HL-60/S4 treated with retinoic acid at 250 ng/mL for 4 days and 3 days (cell line): Measurements from ENCODE around the gene POLG2.
"Not testable (repeated sequence)": the region's sequence is repeated elsewhere in the genome, so short reads cannot be mapped to it uniquely, and the experiment has no call there.

ENCODE experiments used
- in situ Hi-C: fragments of 300-500 bp; cut with MboI; formaldehyde crosslinking; loops from 2 replicates; pipeline ENCODE4 v1.7.0; 2022; ENCODE audit warnings: low sequenced_read_pairs

Gene POLG2

DNA sequence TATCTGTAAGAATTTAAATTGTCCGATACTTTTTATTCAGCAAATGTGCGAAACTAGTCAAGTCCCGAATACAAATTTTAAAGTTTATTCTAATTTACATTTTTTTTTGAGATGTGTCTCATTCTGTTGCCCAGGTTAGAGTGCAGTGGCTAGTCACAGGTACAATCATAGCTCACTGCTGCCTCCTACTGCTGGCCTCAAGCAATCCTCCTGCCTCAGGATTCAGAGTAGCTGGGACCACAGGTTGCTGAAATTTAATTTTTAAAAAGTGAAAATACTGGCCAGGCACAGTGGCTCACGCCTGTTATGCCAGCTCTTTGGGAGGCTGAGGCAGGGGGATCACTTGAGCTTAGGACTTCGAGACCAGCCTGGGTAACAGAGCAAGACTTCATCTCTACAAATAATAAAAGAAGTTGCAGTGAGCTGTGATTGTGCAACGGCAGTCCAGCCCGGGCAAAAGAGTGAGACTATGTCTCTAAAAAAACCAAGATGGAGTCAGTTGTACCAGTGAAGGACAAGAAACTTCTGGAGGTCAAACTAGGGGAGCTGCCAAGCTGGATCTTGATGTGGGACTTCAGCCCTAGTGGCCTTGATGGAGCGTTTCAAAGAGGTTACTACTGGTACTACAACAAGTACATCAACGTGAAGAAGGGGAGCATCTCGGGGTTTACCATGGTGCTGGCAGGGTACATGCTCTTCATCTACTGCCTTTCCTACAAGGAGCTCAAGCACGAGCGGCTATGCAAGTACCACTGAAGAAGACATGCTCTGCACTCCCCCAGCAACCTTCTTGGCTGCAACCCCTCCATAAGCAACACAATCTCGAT, 5.6 kb downstream of the POLG2 start:
- in situ Hi-C loops, result loop anchor here (10.0 kb wide), 2 partner anchors 66 to 186 kb away; no protein-coding TSS in a partner anchor

DNA sequence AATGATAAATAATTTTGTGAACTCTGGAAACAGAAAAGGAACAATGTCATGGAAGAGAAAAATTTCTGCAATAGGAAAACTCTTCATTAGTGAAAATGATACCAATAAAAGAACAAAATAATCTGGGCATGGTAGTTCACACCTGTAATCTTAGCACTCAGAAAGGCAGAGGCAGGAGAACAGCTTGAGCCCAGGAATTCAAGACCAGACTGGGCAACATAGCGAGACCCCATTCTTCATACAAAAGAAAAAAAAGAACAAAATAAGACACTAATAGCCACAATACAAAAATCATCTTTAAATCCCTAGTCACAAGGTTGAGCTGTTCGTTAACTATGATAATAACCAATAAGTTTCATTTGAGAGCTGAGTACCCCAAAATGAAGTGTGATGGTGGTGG, 8.6 kb downstream of the POLG2 start:
- in situ Hi-C loops, result no loop called here

DNA sequence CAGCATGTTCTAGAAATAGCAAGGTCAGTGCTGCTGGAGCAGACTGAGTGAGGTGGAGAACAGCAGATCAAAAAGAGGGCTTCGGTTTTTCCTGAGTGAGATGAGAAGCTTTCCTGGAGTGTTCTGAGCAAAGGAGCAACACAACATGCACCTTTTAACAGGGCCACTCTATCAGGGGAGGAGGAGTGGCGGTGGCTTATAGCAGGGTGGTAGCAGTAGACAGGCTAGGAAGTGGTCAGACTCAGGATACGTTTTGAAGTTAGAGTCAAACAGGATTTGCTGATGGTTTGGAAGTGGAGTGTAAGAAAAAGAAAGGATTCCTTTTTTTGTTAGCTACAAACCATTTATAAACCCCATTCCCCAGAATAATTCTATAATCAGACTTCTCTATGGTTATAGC, 12.5 kb downstream of the POLG2 start:
- in situ Hi-C loops, result no loop called here

DNA sequence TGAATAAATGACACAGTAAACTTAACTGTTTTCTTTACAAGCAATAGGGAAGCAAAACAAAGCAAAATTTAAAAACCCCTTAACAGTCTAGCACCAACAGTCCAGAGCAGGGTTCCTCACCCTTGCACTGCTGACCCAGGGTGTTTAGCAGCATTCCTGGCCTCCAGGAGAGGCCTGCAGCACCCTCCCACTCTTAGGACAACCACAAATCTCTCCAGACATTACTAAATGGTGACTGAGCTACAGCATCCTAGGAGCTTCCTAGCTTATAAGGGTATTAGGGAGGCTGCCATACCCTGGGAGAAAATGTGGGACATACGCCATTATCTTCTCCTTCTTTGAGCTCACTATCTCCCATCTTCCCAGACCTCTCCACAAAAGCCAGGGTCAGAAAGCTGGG, 15.9 kb downstream of the POLG2 start:
- in situ Hi-C loops, result no loop called here

DNA sequence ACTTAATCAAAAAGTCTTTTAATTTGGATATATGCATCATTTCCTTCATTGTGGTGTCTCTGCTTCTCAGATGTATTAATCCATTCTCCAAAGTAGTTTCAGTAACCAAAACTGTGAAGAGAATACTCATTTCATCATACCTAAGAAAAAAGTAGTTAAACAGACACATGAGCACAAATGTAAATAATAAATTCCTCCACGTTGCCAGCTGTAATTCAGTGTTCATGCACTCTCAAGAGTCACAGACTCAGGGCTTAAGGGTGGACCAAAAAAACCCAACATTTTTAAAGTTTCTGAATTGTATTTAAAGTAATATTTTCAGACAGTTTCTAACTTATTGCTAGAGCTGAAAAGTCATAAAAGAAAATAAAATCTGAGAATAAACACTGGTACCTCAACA, 19.0 kb downstream of the POLG2 start:
- in situ Hi-C loops, result no loop called here

DNA sequence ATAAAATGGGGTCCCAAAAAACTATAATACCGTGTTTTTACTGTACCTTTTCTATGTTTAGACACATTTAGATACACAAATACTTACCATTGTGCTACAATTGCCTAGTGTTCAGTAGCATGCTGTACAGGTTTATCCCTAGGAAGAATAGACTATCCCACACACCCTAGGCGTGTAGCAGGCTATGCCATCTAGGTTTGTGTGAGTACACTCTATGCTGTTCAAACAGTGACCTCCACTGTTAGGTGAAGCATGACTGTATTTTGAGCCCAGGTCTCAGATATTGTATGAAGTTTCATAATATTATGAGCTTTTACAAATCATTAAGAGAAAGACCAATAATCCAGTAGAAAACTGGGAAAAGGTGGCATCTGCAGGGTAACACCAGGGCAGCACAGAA, 24.3 kb downstream of the POLG2 start:
- in situ Hi-C loops, result no loop called here

DNA sequence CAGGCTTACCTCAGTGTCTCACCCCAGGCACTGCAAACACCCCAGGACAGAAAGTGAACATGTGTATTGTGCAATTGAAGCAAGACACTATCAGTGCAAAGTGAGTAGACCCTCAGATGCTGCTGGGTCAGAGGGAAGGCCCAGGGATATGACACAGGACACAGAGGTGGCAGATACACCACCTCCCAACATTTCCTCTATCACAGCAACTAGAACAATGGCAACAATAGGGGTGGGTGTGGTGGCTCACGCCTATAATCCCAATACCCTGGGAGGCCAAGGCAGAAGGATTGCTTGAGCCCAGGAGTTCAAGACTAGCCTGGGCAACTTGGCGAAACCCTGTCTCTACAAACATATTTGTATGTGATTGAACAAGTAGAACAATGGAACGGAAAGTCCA, 25.4 kb downstream of the POLG2 start:
- in situ Hi-C loops, result no loop called here

DNA sequence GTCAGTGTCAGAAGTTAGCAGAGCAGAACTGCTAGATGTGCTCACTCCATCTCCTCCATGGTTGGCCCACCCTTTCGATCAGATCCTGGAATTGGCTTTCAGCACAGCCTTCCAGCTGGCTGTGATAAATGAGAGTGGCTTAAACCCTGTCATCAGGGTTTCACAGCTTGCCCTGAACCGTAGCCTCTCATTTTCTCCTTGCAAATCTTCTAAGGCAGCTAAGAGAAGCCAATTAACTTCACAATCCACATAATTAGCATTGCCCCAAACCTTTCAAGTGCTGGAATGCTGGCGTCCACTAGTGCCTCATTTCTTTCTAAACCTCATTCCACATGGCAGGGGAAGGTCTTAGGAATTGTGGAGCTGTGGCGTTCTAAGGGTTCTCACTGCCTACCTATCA, 26.2 kb downstream of the POLG2 start:
- in situ Hi-C loops, result no loop called here

DNA sequence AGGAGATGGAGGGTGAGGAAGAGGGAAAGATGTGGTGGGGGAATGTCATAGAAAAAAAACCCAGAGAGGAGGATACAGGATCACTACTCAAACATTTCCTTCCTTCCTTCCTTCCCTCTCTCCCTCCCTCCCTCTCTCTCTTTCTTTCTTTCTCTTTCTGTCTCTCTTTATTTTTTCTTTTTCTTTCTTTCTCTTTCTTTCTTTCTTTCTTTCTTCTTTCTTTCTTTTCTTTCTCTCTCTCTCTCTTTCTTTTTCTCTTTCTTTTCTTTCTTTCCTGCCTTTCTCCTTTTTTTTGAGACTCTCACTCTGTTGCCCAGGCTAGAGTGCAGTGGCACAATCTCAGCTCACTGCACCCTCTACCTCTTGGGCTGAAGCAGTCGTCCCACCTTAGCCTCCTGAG, 30.0 kb downstream of the POLG2 start:
- in situ Hi-C loops, result not testable (repeated sequence)

DNA sequence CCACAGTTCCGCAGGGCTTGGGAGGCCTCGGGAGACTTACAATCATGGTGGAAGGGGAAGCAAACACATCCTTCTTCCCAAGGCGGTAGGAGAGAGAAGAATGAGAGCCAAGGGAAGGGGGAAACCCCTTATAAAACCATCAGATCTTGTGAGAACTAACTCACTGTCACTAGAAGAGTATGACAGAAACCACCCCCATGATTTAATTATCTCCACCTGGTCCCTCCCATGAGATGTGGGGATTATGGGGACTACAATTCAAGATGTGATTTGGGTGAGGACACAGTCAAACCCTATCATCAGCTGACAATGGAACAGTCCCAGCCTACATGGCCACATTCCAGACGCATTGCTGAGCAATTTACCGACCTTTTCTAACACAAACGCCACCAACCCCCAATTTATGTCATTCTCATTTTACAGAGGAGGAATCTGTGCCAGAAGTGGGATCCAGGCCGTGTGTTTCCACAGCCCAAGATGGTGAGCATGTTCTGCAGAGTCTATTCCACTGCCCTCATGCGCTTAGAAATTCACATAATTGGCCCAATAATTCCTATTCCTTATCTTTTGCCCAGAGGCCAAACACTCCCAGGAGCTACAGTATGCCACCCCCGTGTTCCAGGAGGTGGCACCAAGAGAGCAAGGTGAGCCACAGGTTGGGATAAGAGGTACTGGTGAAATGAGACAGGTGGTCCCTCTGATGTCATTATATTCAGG, 30.7 kb downstream of the POLG2 start:
- in situ Hi-C loops, result no loop called here

DNA sequence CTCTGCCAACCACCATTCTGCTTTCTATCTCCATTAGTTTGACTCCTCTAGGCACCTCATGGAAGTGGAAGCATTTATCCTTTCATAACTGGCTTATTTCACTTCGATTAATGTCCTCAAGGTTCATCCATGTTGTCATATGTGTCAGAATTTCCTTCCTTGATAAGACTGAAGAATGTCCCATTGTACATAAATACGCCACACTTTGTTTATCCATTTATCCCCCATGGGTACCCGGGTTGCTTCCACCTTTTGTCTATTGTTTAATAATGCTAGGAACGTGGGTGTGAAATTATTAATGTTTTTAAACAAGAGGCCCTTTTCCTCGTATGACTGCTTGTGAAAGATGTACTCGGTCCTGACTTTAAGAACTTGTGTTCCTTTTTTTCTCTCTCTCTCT, 35.1 kb downstream of the POLG2 start:
- in situ Hi-C loops, result no loop called here

DNA sequence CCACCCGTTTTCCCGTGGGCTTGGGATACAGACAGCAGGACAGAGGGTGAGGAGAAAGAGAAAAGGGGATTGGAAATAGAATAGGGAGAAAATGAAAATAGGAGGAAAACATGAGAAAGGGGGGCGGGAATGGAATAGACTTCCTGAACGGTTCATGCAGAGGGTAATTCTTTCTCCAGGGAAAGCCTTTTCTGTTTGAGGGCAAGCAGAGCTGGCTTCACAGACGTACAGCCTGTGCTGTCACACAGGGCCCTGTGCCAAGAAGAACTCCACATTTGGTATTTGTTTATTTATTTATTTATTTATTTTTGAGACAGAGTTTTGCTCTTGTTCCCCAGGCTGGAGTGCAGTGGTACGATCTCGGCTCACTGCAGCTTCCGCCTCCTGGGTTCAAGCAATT, 35.9 kb downstream of the POLG2 start:
- in situ Hi-C loops, result no loop called here

DNA sequence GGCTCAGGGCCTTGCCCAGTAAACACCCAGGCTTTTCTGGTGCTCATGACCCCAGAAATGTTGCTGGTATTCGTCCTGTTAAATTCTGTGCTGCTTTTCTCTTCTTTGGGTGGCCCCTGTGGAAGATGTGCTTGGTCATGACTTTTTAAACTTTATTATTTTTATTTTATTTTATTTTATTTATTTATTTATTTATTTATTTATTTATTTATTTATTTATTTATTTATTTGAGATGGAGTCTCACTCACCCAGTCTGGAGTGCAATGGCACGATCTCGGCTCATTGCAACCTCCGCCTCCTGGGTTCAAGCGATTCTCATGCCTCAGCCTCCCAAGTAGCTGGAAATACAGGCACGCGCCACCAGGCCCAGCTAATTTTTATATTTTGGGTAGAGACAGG, 37.0 kb downstream of the POLG2 start:
- in situ Hi-C loops, result not testable (repeated sequence)

DNA sequence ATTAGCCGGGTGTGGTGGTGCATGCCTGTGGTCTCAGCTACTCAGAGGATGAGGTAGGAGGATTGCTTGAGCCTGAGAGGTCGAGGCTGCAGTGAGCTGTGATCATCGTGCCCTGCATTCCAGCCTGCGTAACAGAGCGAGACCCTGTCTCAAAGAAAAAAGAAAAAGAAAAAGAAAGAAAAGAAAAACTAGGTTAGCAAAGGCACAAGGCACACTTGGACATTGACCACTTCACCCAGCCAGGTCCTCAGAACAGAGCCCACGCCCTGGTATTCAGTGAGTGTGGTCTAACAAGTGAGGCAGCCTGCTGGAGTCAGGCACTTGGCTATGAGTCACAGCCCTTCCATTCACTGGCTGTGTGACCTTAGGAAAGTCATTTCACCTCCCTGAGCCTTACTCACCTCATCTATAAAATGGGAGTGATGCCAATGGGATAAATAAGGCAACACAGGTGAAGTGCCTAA, 37.5 kb downstream of the POLG2 start:
- in situ Hi-C loops, result no loop called here

DNA sequence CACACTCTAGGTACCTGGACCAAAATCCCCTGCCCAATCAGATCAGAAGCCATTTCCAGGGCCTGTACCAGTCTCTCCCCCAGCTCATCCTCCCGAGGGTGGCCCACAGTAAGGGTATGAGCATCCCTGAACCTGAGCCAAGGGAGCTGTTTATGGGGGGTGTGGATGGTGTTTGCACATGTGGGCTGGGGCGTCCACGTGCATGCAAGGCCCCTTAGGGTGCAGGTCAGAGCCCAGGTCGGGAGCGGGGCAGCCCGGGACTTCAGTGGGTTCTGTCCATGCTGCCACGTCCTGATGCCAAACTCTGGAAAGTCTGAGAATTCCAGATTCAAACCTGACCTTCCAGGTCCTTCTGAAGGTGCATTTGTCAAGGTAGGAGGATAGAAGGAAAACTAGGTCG, 38.1 kb downstream of the POLG2 start:
- in situ Hi-C loops, result no loop called here

DNA sequence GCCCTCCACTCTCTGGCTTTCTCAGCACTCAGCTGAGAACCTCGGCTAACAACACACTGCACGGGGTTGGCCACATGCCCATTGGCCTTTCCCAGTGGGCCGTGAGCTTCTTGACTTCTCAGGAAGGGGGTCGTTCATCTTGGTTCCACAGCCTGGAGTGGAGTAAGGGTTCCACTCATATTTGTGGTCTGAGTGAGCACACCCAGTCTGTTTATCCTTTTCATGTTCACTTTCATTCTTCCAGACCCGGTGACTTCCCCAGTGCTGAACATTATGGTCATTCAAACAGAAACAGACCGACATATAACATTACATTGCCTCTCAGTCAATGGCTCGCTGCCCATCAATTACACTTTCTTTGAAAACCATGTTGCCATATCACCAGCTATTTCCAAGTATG, 39.7 kb downstream of the POLG2 start:
- in situ Hi-C loops, result no loop called here

DNA sequence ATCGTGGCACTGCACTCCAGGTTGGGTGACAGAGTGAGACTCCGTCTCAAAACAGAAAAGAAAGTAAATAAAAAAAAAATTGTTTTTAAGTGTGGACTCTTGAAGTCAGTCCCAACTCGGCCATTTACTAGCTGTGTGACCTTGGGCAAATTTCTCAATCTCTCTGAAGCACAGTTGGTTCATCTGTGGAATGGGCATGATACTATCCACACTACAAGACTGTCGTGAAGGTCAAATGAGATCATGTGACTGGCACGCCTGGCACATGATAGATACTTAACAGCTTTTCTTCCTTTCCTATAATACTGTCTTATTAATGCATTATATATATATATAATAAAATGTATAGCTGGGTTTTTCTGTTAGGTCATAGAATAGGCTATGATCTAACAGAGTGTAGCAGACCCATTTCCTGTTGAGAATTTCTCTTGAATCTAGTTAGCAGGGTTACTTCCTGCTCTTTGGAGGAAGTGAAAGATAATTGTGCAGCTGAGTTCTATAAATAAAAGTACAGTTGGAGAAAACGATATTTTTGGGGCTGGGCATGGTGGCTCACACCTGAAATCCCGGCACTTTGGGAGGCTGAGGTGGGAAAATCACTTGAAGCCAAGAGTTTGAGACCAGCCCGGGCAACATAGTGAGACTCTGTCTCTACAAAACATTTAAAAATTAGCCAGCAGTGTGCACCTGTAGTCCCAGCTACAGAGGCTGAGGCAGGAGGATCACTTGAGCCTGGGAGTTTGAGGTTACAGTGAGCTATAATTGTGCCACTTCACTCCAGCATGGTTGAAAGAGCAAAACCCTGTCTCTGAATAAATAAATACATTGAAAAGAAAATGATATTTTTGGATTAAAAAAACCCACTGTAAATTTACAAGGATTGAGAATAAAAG, 40.6 kb downstream of the POLG2 start:
- in situ Hi-C loops, result no loop called here

DNA sequence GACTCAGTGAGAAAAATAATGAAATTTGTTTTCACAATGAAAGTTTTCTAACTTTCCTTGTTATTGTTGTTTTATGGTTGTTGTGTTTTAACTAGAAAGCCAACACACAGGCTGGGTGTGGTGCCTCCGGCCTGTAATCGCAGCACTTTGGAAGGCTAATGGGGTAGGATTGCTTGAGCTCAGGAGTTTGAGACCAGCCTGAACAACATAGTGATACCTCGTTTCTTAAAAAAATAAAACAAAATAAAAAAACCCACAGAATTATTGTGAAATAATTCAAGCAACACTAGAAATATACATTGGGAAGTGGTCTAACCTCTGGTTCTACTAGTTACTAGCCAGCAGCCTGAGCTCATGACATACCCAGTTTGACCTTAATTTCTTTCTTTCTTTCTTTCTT, 47.3 kb downstream of the POLG2 start:
- in situ Hi-C loops, result no loop called here

DNA sequence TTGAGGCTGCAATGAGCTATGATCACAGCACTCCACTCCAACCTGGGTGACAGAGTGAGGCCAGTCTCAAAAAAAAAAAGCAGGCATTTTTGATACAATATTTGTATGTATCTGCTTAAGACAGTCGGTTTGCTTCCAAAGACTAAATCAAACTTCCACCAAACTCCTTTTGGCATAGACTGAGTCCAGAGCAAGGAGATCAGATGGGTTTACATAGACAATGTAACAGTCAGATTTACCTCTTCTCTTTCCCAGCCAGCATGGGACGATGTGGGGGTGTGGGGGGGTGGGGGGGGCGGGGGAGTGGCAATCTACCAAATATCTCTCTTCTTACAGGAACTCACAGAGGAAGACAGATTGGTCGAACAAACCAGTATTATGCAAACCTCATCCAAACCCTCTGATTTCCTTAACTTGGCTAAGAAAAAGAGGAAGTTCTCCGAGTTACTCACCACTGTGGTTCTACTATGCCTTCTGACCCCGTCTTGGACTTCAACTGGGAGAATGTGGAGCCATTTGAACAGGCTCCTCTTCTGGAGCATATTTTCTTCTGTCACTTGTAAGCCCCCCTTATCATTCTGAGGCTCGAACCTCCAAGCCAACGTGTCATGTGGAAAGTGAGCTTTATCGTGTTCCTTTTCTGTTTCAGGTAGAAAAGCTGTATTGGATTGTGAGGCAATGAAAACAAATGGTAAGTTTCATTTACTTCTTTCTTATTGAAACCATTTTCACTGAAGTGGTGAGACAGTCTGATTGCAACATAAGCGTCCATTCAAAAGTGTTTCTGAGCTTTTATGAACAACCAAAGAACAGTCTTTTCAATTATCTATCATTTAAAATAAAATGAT, 48.0 kb downstream of the POLG2 start, which contains the start of gene MILR1:
TSS of gene MILR1 (plus strand) at position 451 of the 848 bp plus-strand sequence. CDS start at position 505, 54 bp downstream.
- in situ Hi-C loops, result no loop called here

DNA sequence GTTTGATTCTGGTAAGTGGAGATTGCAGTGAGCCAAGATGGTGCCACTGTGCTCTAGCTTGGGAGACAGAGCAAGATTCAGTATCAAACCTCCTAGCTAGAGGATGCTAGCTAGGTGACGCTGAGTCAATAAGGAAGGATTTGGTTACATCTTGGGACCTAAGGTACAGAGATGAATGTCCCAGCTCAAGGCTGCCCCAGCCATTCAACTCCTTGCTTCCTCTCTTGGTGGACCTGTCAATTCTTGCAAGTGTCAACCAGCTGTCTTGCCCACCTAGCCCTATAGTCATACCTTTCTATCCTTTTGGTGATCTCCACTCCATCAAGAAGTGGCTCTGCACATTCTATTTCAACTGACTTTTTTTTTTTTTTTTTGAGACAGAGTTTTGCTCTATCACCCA, 49.3 kb downstream of the POLG2 start:
- in situ Hi-C loops, result no loop called here
